Endodermal cell (in vitro differentiated cells): ENCODE measurements around the gene ARRDC1. TPM values are rescaled to one million over a fixed set of nuclear protein-coding genes. Genes with fewer than 3 reads are reported as not detected.

ENCODE experiments used
- DNase-seq: peaks from one replicate; pipeline ENCODE4 v3.0.0-alpha.2; 2017
- H3K27ac ChIP-seq: 2 replicates; pipeline ENCODE4 v1.5.1; 2013; ENCODE audit warnings: mild to moderate bottlenecking, low read depth, low read length, moderate library complexity
- H3K27me3 ChIP-seq: 2 replicates; pipeline ENCODE4 v1.6.1; 2013; ENCODE audit warnings: mild to moderate bottlenecking, low read length, moderate library complexity; ENCODE audit not compliant: insufficient read depth, control insufficient read depth, poor library complexity, severe bottlenecking
- H3K36me3 ChIP-seq: 2 replicates; pipeline ENCODE4 v1.7.0; 2013; ENCODE audit warnings: mild to moderate bottlenecking, low read length, moderate library complexity; ENCODE audit not compliant: control insufficient read depth, insufficient read depth
- H3K4me1 ChIP-seq: one replicate; pipeline ENCODE4 v1.7.0; 2013; ENCODE audit warnings: low read length; ENCODE audit not compliant: control insufficient read depth, insufficient read depth
- H3K4me3 ChIP-seq: 2 replicates; pipeline ENCODE4 v1.5.1; 2013; ENCODE audit warnings: mild to moderate bottlenecking, low read length, moderate library complexity
- H3K9ac ChIP-seq: 2 replicates; pipeline ENCODE4 v1.6.1; 2013; ENCODE audit warnings: mild to moderate bottlenecking, low read length, moderate library complexity; ENCODE audit not compliant: poor library complexity, severe bottlenecking; ENCODE audit errors: extremely low read depth
- H3K9me3 ChIP-seq: 2 replicates; pipeline ENCODE4 v1.6.1; 2013; ENCODE audit warnings: mild to moderate bottlenecking, low read length, moderate library complexity; ENCODE audit not compliant: control insufficient read depth
- H3K27ac Mint-ChIP-seq: 2 replicates; pipeline ENCODE4 v1.8.0; 2020; ENCODE audit warnings: mixed read lengths
- H3K27me3 Mint-ChIP-seq: 2 replicates; pipeline ENCODE4 v1.8.0; 2021; ENCODE audit warnings: mild to moderate bottlenecking, mixed read lengths; ENCODE audit not compliant: insufficient read depth
- H3K36me3 Mint-ChIP-seq: 2 replicates; pipeline ENCODE4 v1.8.0; 2020; ENCODE audit warnings: low read depth, mixed read lengths
- H3K4me1 Mint-ChIP-seq: 2 replicates; pipeline ENCODE4 v1.8.0; 2020; ENCODE audit warnings: mixed read lengths
- H3K4me3 Mint-ChIP-seq: 2 replicates; pipeline ENCODE4 v1.8.0; 2020; ENCODE audit warnings: mild to moderate bottlenecking, moderate library complexity, mixed read lengths
- H3K9me3 Mint-ChIP-seq: 2 replicates; pipeline ENCODE4 v1.8.0; 2020; ENCODE audit warnings: mild to moderate bottlenecking, mixed read lengths
- WGBS, 2 experiments: methylation state at CpG; one replicate each; pipeline versions ENCODE4 v1.1.5 to v1.1.7; 2013; ENCODE audit warnings: missing lambda C conversion rate in 2 of 2, mixed read lengths in 1 of 2; ENCODE audit not compliant: insufficient coverage in 1 of 2, insufficient read length in 1 of 2; 5-methylcytosine and 5-hydroxymethylcytosine counted together
- total RNA-seq, 2 donors: library from RNA; stranded (reverse); fragmentation: NEBNext Ultra II Directional in 1 of 2; extraction: Animal tissue kit (Norgen Biotek cat#: 25700) in 1 of 2; gene quantifications; 2 replicates in 1 of 2; 3 replicates in 1 of 2; pipeline ENCODE4 v1.2.1, GENCODE V29; 2021
- TF ChIP-seq, protein P1 (sequence below): fragments of 200-600 bp; sonication (generic); conservative IDR thresholded peaks from 2 replicates; pipeline ENCODE4 v1.5.0; 2021; ENCODE audit warnings: antibody characterized with exemption, mild to moderate bottlenecking

The ARRDC1 gene
- total RNA-seq, 2 donors from 2014 or later = 41.5 to 46.2 TPM

DNA sequence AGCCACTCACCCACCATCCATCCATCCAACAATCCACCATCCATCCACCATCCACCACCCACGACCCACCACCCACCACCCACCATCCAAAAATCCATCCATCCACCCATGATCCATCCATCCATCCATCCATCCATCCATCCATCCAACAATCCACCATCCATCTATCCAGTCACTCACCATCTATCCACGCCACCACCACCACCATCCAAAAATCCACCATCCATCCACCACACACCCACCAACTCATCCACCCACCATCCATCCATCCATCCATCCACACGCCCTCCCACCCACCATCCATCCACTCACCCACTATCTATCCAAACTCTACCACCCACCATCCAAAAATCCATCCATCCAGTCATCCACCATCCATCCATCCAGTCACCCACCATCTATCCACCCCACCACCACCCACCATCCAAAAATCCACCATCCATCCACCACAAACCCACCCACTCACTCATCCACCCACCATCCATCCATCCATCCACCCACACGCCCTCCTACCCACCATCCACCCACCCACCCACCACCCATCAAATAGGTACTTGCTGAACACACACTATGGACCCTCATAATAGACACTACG is 35.8 kb upstream of the ARRDC1 start:
- H3K4me3 Mint-ChIP-seq = no peak overlapping the region
- DNase-seq = no peak
- peaks cover 41% of the 10 kb centered on the region for H3K36me3 Mint-ChIP-seq
- Histone ChIP-seq H3K9me3 (no peaks in the 10 kb centered on the region), H3K27me3 (no peaks in the 10 kb centered on the region), H3K4me1 (no peaks in the 10 kb centered on the region), H3K4me3 (no peak overlapping the region), H3K36me3 (peaks cover 26% of the 10 kb centered on the region), H3K27ac (no peak overlapping the region), H3K9ac (no peak overlapping the region)
- H3K9me3 Mint-ChIP-seq = no peaks in the 10 kb centered on the region
- H3K4me1 Mint-ChIP-seq = no peaks in the 10 kb centered on the region
- H3K27me3 Mint-ChIP-seq = no peaks in the 10 kb centered on the region
- 86 to 100% methylated on average over 1 to 5 of the region's 5 CpGs for WGBS, 2 experiments
- H3K27ac Mint-ChIP-seq = no peak overlapping the region
- TF ChIP-seq, protein P1, sequence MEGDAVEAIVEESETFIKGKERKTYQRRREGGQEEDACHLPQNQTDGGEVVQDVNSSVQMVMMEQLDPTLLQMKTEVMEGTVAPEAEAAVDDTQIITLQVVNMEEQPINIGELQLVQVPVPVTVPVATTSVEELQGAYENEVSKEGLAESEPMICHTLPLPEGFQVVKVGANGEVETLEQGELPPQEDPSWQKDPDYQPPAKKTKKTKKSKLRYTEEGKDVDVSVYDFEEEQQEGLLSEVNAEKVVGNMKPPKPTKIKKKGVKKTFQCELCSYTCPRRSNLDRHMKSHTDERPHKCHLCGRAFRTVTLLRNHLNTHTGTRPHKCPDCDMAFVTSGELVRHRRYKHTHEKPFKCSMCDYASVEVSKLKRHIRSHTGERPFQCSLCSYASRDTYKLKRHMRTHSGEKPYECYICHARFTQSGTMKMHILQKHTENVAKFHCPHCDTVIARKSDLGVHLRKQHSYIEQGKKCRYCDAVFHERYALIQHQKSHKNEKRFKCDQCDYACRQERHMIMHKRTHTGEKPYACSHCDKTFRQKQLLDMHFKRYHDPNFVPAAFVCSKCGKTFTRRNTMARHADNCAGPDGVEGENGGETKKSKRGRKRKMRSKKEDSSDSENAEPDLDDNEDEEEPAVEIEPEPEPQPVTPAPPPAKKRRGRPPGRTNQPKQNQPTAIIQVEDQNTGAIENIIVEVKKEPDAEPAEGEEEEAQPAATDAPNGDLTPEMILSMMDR = no peak

GRCh38 chr9:137570566-137570965 is 34.9 kb upstream of the ARRDC1 start:
- 95 to 100% methylated on average over 2 to 3 of the region's 3 CpGs for WGBS, 2 experiments
- Histone ChIP-seq H3K4me1 (no peaks in the 10 kb centered on the region), H3K27me3 (no peaks in the 10 kb centered on the region), H3K9me3 (no peaks in the 10 kb centered on the region), H3K4me3 (no peak overlapping the region), H3K9ac (no peak overlapping the region), H3K27ac (no peak overlapping the region), H3K36me3 (peaks cover 33% of the 10 kb centered on the region)
- DNase-seq = no peak
- Mint-ChIP-seq H3K27ac (no peak overlapping the region), H3K27me3 (no peaks in the 10 kb centered on the region), H3K9me3 (no peaks in the 10 kb centered on the region), H3K4me3 (no peak overlapping the region), H3K36me3 (peaks cover 47% of the 10 kb centered on the region), H3K4me1 (no peaks in the 10 kb centered on the region)
- TF ChIP-seq, protein P1 = no peak

DNA sequence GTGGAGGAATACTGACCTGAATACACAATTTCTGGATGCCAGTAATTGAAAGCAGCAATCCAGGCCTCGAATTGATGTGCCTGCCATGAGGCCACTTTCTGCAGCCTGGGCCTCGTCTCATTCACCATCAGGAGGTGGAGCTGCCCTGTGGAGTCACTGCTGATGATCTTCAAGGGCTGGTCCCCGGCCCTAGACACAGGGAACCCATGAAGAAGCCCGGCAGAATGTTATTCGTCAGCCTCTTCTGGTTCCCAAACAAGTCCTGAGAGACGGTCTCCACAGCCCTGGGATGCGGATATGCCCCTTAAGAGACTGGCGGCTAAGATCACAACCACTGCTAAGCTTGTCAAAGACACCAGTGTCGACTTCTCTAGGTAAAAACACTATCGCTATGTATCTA is 31.3 kb upstream of the ARRDC1 start:
- Histone ChIP-seq H3K27me3 (no peaks in the 10 kb centered on the region), H3K9ac (no peak overlapping the region), H3K27ac (no peak overlapping the region), H3K4me3 (no peak overlapping the region), H3K9me3 (no peaks in the 10 kb centered on the region), H3K4me1 (peaks cover 7% of the 10 kb centered on the region), H3K36me3 (peaks cover 47% of the 10 kb centered on the region)
- WGBS, 2 experiments = 93 to 94% methylated on average over 10 of the region's 10 CpGs
- H3K9me3 Mint-ChIP-seq = no peaks in the 10 kb centered on the region
- no peak overlapping the region for H3K27ac Mint-ChIP-seq
- H3K27me3 Mint-ChIP-seq = no peaks in the 10 kb centered on the region
- no peak for DNase-seq
- H3K36me3 Mint-ChIP-seq = peaks cover 53% of the 10 kb centered on the region
- peaks cover 13% of the 10 kb centered on the region for H3K4me1 Mint-ChIP-seq
- H3K4me3 Mint-ChIP-seq = no peak overlapping the region
- TF ChIP-seq, protein P1 = no peak
